NCI-H524 (cell line): ENCODE data around the gene SHC1.

Experiments
- DNase-seq, 2 experiments: peaks; one replicate each; lab custom pipeline; 2025; lab: John Stamatoyannopoulos, UW

SHC1 gene

GRCh38 chr1:155008015-155008941 is 37.7 kb upstream of the SHC1 start:
- DNase-seq = no peak

GRCh38 chr1:155007251-155007828 is 36.8 kb upstream of the SHC1 start:
- DNase-seq = no peak

GRCh38 chr1:155006601-155007101 is 36.1 kb upstream of the SHC1 start:
- peak in 1 of 2 experiments; percentile 40 for DNase-seq

DNA sequence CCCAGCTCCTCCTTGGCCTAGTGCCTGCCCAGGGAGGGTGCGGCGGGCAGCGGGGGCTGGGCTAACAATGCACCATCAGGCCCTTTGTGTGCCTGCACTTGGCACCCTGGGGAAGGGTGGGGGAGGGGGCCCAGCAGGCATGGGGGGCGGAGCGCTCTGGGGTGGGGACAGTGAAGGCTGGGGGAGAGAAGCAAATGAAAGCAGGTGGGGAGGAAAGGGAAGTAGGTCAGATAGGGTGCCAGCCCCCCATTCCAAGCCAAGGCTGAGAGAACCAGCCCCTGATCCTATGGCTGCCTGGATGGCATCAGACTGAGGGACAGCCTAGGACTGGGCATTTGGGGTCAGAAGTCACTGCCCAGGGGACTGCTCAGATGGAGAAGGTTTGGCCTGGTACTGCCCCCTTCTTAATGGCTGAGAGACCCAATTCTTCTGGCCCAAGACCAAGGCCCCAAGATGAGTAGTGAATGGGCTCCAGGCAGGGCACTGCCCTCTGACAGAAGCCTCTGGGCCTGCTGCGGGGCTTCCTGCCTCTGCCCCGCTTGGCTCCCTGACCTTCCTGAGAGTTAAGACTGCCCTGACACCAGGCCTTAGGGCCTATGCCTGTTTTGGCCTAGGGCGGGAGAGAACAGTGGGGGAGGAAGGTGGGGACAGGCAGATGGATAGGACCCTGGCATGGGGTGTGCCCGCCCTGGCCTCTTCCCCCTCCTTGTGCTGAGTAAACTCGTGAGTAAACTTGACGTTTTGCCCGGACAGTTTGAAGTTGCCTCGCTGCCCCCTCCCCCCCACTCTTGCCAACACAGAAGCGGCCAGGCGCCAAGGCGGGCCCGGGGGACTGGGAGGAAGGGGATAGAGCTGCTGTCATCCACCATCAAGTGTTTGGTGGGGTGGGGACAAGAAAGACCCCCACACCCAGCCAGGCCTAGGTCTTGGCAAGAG is 34.8 kb upstream of the SHC1 start:
- no peak for DNase-seq

- no peak for DNase-seq
Observed at GRCh38 chr1:155004352-155005075, 34.0 kb upstream of the SHC1 start.

- DNase-seq = peak in 1 of 2 experiments; percentile 44
Observed at GRCh38 chr1:155003766-155004351, 33.3 kb upstream of the SHC1 start.

- peak in 1 of 2 experiments; percentile 52 for DNase-seq
Observed at GRCh38 chr1:155003227-155003765, 32.7 kb upstream of the SHC1 start.

GRCh38 chr1:155002464-155003226 is 32.1 kb upstream of the SHC1 start, which contains the start of gene ZBTB7B:
ZBTB7B (plus strand) TSS chr1:155002802; CDS start chr1:155014661, 11,859 bp downstream.
- DNase-seq = peak in 1 of 2 experiments; percentile 40

DNA sequence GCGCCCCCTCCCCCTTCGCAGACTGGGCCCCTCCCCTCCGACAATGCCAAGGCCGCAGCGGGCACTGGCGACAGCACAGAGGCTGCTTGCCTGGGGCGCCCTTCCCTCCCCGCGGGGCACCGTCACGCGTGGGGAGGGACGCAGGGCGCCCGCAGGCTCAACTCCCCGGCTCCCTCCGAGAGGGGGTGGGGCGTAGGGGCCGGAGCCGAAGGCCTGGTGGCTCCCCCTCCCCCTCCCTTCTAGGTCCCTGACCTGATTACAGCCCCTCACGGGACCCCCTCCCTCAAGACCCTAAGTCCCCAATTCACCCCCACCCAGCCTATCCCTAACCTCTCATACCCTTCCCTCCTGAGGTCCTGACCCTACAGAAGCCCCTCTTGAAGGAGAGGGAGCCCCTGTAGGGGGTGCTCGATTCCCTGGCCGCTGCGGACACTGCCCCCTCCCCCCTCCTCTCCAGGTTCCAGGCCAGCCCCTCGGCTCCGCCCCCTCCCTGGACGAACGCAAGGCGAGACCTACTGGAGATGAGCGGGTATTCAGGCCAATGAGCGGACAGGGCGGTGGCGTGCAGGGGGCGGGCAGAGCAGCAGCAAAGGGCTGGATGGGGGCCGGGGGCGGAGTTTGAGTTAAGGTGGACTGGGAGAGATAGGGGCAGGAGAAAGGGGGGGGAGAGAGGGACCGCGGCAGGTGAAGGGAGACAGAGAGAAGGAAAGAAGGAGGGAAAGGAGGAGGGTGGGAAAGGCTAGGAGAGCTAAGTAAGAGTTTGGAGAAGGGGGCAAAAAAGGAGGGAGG is 31.3 kb upstream of the SHC1 start:
- DNase-seq = peak; percentile 95 to 97

DNA sequence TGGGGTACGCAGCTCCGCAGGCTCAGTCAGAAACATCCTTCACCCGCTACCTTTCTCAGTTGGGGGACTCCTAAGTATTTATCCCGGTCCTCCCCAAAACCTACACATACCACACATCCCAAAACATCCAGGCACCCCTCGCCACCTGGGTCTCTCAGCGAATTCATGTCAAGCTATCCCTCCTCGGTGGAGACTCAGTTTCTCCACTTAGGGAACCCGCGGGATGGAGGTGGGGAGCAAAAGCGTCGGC is 30.8 kb upstream of the SHC1 start:
- peak in 1 of 2 experiments; percentile 43 for DNase-seq

DNA sequence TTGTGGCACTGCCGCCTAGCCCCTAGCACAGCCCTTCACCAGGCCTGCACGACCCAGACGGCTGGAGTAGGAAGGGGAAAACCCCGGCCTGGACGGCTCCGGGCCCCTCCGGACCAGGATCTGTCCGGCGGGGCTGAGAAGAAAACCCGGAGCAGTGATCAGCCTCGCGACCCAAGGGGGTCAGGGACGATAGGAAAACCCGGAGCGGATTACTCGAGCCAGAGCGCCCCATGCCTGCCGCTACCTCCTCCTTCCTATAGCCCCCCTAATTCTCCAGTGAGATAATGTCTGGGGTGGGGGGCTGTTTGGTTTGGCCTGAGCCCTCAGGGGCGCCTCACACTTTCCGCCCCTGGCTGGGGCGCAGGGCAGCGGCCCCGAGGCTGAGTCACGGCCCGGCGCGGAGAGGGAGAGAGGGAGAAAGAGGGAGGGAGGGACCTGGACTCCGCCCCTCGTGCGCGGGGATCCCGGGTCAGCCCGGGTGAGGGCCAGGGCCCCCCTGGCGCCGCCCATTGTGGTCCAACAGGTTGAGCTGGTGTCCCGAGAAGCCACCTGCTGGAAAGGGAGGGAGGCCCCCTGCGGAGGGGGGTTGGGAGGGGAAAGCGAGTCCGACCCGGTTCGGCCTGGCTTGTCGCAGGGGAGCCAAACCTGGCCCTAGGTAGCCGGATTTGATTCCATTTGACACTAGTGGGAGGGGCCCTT is 30.3 kb upstream of the SHC1 start:
- peak; percentile 81 to 89 for DNase-seq

DNA sequence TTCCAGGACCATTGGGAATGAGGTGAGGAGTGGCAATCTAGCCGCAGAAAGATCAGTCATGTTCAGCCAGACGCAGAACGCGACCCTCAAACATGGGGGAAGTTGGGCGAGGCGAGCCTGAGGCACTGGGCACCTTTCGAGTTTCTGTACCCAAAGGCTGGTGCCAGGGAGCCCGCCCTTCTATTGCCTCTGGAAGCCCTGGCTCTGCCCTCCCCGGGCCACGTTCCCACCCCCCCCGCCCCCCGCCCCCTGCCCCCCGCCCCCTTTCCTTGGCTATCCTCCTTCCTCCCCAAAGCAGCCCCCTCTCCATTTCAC is 29.8 kb upstream of the SHC1 start:
- DNase-seq = peak in 1 of 2 experiments; percentile 50

DNA sequence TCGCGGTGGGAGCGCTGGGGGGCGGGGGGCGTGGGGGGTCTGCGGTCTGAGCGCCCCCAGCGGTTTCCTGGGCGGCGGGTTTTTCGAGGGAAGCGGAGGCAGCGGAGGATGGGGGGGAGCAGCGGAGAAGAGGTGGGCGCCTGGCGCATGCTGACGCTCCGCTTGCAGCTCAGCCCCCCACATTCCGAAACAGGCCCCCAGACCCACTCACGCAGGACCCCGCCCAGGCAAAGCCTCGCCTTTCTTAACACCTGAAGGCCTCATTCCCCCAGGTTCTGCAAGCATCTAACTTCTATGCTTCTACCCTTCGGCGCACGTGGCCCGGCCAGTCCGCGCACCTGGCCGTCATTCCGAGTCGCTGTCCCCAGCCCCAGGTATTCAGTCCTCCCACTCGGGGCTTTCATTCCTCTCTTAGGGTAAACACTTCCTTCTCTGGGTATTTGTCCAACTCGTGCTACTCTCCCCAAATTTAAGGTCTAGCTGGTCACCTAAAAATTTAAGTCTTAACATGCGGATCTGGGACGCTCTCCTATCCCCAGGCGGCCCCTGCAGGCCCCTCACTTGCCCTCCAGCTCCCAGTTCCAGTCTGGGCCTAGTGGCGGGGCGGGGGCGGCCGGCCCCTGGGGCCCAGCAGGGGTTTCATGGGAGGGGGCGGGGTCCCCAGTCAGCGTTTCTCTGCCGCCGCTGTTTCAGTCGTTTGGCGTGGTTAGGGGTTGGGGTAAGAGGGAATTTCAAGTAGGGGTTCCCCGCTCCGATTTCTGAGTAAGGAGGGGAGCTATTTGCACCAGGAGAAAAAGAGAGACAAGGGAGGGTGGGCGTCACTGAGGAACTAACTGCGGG is 29.2 kb upstream of the SHC1 start:
- DNase-seq = no peak

DNA sequence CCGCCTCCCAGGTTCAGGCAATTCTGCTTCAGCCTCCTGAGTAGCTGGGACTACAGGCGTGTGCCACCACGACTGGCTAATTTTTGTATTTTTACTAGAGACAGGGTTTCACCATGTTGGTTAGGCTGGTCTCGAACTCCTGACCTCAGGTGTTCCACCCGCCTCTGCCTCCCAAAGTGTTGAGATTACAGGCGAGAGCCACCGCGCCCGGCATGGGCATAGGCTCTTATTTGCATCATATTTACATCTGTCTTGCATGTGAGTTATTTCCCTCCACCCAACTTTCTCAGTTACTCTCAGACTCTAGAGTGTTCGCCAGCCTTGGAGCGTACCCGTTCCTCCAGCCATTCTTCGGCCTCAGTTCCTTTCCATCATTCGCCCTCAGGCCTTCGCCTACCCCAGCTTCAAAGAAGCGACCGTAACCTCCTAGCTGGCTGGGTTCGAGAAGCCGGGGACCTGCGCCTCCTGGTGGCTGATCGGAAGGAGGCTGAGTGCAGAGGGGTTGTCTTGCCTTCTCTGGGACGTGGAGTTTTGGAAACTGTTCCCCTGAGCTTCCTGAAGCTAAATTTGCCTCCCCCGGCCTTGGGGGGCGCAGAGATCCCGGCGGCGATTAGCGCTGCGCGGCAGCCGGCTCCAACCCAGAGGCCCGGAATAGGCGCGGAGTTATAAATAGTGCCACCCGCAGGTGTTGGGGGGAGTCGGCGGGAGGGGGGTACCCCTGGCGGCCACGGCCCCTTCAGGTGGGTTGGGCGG is 28.4 kb upstream of the SHC1 start:
- DNase-seq = peak in 1 of 2 experiments; percentile 40

GRCh38 chr1:154998201-154998780 is 27.7 kb upstream of the SHC1 start:
- DNase-seq = no peak

- DNase-seq = no peak
Observed at GRCh38 chr1:154996966-154997701, 26.6 kb upstream of the SHC1 start.
